GM23248 (cell line): Measurements from ENCODE around the gene TOX2. TPM values are rescaled to one million over a fixed set of nuclear protein-coding genes. Genes with fewer than 3 reads are reported as not detected.

ENCODE experiments used
- DNase-seq: peaks from one replicate; pipeline ENCODE4 v3.0.0-alpha.2; 2015
- H2AFZ ChIP-seq: fragments of 200-600 bp; sonication (generic); 2 replicates; pipeline ENCODE4 v1.6.1; 2016; ENCODE audit warnings: antibody characterized with exemption
- H3F3A ChIP-seq: fragments of 200-600 bp; sonication (generic); 2 replicates; pipeline ENCODE4 v1.6.1; 2016; ENCODE audit warnings: mild to moderate bottlenecking, antibody characterized with exemption, mixed run types; ENCODE audit not compliant: insufficient read depth
- H3K27ac ChIP-seq: fragments of 200-600 bp; sonication (generic); 2 replicates; pipeline ENCODE4 v1.5.1; 2016; ENCODE audit warnings: mild to moderate bottlenecking
- H3K27me3 ChIP-seq: fragments of 200-600 bp; sonication (generic); replicated peaks from 2 replicates; pipeline ENCODE4 v1.6.1; 2016; ENCODE audit warnings: mild to moderate bottlenecking; ENCODE audit not compliant: insufficient read depth
- H3K36me3 ChIP-seq: fragments of 200-600 bp; sonication (generic); 2 replicates; pipeline ENCODE4 v1.6.1; 2016; ENCODE audit warnings: low read depth, mild to moderate bottlenecking
- H3K4me1 ChIP-seq: fragments of 200-600 bp; sonication (generic); 2 replicates; pipeline ENCODE4 v1.6.1; 2016; ENCODE audit warnings: mild to moderate bottlenecking; ENCODE audit not compliant: insufficient read depth
- H3K4me2 ChIP-seq: fragments of 200-600 bp; sonication (generic); one replicate; pipeline ENCODE4 v1.6.1; 2016; ENCODE audit warnings: mild to moderate bottlenecking; ENCODE audit not compliant: unreplicated experiment
- H3K4me3 ChIP-seq: fragments of 200-600 bp; sonication (generic); 2 replicates; pipeline ENCODE4 v1.5.1; 2016; ENCODE audit warnings: mild to moderate bottlenecking
- H3K79me2 ChIP-seq: fragments of 200-600 bp; sonication (generic); 2 replicates; pipeline ENCODE4 v1.6.1; 2016; ENCODE audit warnings: mild to moderate bottlenecking; ENCODE audit not compliant: insufficient read depth
- H3K9ac ChIP-seq: fragments of 200-600 bp; sonication (generic); 2 replicates; pipeline ENCODE4 v1.6.1; 2016; ENCODE audit warnings: mild to moderate bottlenecking
- H3K9me2 ChIP-seq: fragments of 200-600 bp; sonication (generic); 2 replicates; pipeline ENCODE4 v1.6.1; 2016; ENCODE audit warnings: mixed run types, mild to moderate bottlenecking, moderate library complexity; ENCODE audit not compliant: insufficient read depth
- H3K9me3 ChIP-seq: fragments of 200-600 bp; sonication (generic); one replicate; pipeline ENCODE4 v1.6.1; 2017; ENCODE audit warnings: low read depth
- H4K20me1 ChIP-seq: fragments of 200-600 bp; sonication (generic); 2 replicates; pipeline ENCODE4 v1.6.0; 2016; ENCODE audit not compliant: insufficient read depth
- EZH2 ChIP-seq: fragments of 200-600 bp; sonication (generic); IDR thresholded peaks from 2 replicates; pipeline ENCODE4 v1.6.1; 2018; ENCODE audit warnings: antibody characterized with exemption, mild to moderate bottlenecking; ENCODE audit not compliant: insufficient read depth, poor library complexity, severe bottlenecking
- EZH2phosphoT487 ChIP-seq: fragments of 200-600 bp; sonication (generic); IDR thresholded peaks from 2 replicates; pipeline ENCODE4 v1.6.1; 2018; ENCODE audit warnings: antibody characterized with exemption, moderate library complexity, mild to moderate bottlenecking, low read depth; ENCODE audit not compliant: insufficient read depth
- WGBS, 2 experiments: methylation state at CpG; one replicate each; pipeline ENCODE4 v1.1.6; 2015 to 2017; ENCODE audit warnings: low lambda C conversion rate in 2 of 2, low coverage in 1 of 2; ENCODE audit errors: missing lambda C conversion rate in 2 of 2; 5-methylcytosine and 5-hydroxymethylcytosine counted together
- in situ Hi-C: fragments of 300-500 bp; cut with MboI; formaldehyde crosslinking; loops from 2 replicates; pipeline ENCODE4 v1.15.0; 2020
- polyA plus RNA-seq: library from polyadenylated mRNA; unstranded; fragments of >200 nt; fragmentation: Nextera tagmentation; extraction: Ambion mirVana; gene quantifications from 2 replicates; pipeline ENCODE4 v1.2.1, GENCODE V29; 2016
- total RNA-seq: library from RNA; depleted of rRNA; stranded (reverse); fragments of >200 nt; shearing (Covaris generic); gene quantifications from 2 replicates; pipeline ENCODE4 v1.2.3, GENCODE V29; 2014

TOX2 gene
- total and polyA plus RNA-seq, 2 experiments from 2014 or later, result 0.97 to 15.9 TPM

GRCh38 chr20:43969028-43969447 is 54.4 kb downstream of the TOX2 start:
- Histone ChIP-seq H3K9me2 (no peaks in the 10 kb centered on the region), H3K79me2 (no peaks in the 10 kb centered on the region), H3F3A (no peaks in the 10 kb centered on the region), H3K27me3 (no peaks in the 10 kb centered on the region), H3K4me3 (no peak overlapping the region), H3K4me1 (peaks cover 4% of the 10 kb centered on the region; the same call in 1 of the 2 replicates), H4K20me1 (no peaks in the 10 kb centered on the region), H3K36me3 (no peaks in the 10 kb centered on the region), H3K9ac (no peak overlapping the region), H2AFZ (no peak overlapping the region), H3K4me2 (no peak overlapping the region), H3K9me3 (no peaks in the 10 kb centered on the region), H3K27ac (no peak overlapping the region)
- DNase-seq, result no peak
- in situ Hi-C loops, result no loop called here
- TF ChIP-seq EZH2 (no peak), EZH2phosphoT487 (no peak)
- WGBS, 2 experiments, result 27 to 31% methylated on average over 7 of the region's 7 CpGs

DNA sequence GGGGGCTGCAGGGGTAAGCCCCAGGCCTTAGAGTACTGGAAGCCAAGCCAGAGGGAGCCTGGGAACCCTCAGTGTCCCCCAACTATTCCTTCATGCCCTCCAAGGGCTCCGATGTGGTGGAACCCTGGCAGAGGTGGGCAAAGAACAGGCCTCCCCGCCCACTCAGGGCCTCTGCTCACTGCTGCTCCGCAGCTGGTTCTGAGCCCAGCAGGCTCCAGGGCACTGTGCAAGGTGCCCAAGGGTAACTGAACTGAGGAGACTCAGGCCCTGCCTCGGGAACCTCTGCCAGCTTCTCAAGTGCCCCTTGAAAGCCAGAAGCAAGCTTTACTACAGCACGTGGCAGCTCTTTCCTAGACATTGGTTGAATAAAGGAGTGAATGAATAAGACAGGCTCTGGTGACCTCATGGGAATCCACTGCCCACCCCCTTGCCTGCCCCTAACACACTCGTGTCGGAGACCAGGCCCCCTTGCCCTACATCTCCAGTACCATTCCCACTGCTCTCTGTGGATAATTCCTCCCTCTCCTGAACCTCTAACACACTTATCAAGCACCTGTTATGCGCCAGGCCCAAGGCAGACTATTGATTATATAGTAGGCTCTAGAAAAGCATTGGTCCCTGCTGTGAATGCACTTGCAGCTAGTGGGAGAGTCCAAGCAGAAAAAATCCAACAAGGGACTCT is 55.0 kb downstream of the TOX2 start:
- H2AFZ ChIP-seq, result no peak overlapping the region
- no peaks in the 10 kb centered on the region for H3K9me3 ChIP-seq
- no peaks in the 10 kb centered on the region for H3K27me3 ChIP-seq
- H3F3A ChIP-seq, result no peaks in the 10 kb centered on the region; the same call in 1 of the 2 replicates
- TF ChIP-seq EZH2phosphoT487 (no peak), EZH2 (no peak)
- H3K27ac ChIP-seq, result no peak overlapping the region
- H3K36me3 ChIP-seq, result no peaks in the 10 kb centered on the region
- peaks cover under 1% of the 10 kb centered on the region; the same call in 1 of the 2 replicates for H3K4me1 ChIP-seq
- H4K20me1 ChIP-seq, result no peaks in the 10 kb centered on the region
- DNase-seq, result no peak
- in situ Hi-C loops, result no loop called here
- H3K4me2 ChIP-seq, result no peak overlapping the region
- no peaks in the 10 kb centered on the region for H3K79me2 ChIP-seq
- 60 to 62% methylated on average over 8 of the region's 8 CpGs for WGBS, 2 experiments
- H3K4me3 ChIP-seq, result no peak overlapping the region
- no peaks in the 10 kb centered on the region for H3K9me2 ChIP-seq
- H3K9ac ChIP-seq, result no peak overlapping the region

- Histone ChIP-seq H3K4me1 (peaks cover 12% of the 10 kb centered on the region), H3K27me3 (no peaks in the 10 kb centered on the region), H3K9me2 (no peaks in the 10 kb centered on the region), H3K4me2 (no peak overlapping the region), H3K4me3 (no peak overlapping the region), H4K20me1 (no peaks in the 10 kb centered on the region), H3K9me3 (no peaks in the 10 kb centered on the region), H3K9ac (no peak overlapping the region), H3F3A (no peaks in the 10 kb centered on the region; the same call in none of the 2 replicates), H2AFZ (no peak overlapping the region), H3K36me3 (no peaks in the 10 kb centered on the region), H3K79me2 (no peaks in the 10 kb centered on the region), H3K27ac (no peak overlapping the region)
- in situ Hi-C loops, result no loop called here
- WGBS, 2 experiments, result 92% methylated on average over 10 of the region's 10 CpGs
- DNase-seq, result no peak
- TF ChIP-seq EZH2, result no peak
- TF ChIP-seq EZH2phosphoT487, result no peak
These were observed 56.6 kb downstream of the TOX2 start for GRCh38 chr20:43971267-43971666.

- H3K9me2 ChIP-seq, result no peaks in the 10 kb centered on the region
- no peak overlapping the region for H3K9ac ChIP-seq
- in situ Hi-C loops, result no loop called here
- H3K79me2 ChIP-seq, result no peaks in the 10 kb centered on the region
- no peak for DNase-seq
- 93 to 95% methylated on average over 2 of the region's 2 CpGs for WGBS, 2 experiments
- no peaks in the 10 kb centered on the region for H3K27me3 ChIP-seq
- H3K4me2 ChIP-seq, result no peak overlapping the region
- no peaks in the 10 kb centered on the region for H4K20me1 ChIP-seq
- H3K4me1 ChIP-seq, result peaks cover 12% of the 10 kb centered on the region
- no peaks in the 10 kb centered on the region; the same call in none of the 2 replicates for H3F3A ChIP-seq
- no peaks in the 10 kb centered on the region for H3K36me3 ChIP-seq
- H3K9me3 ChIP-seq, result no peaks in the 10 kb centered on the region
- no peak overlapping the region for H2AFZ ChIP-seq
- H3K27ac ChIP-seq, result no peak overlapping the region
- TF ChIP-seq EZH2phosphoT487, result no peak
- no peak for TF ChIP-seq EZH2
- H3K4me3 ChIP-seq, result no peak overlapping the region
These were observed 57.4 kb downstream of the TOX2 start for GRCh38 chr20:43972051-43972450.

- peaks cover 12% of the 10 kb centered on the region for H3K4me1 ChIP-seq
- H3K4me2 ChIP-seq, result no peak overlapping the region
- no peak overlapping the region for H3K9ac ChIP-seq
- no peaks in the 10 kb centered on the region; the same call in none of the 2 replicates for H3F3A ChIP-seq
- no peak overlapping the region for H2AFZ ChIP-seq
- H3K27me3 ChIP-seq, result no peaks in the 10 kb centered on the region
- H4K20me1 ChIP-seq, result no peaks in the 10 kb centered on the region
- H3K4me3 ChIP-seq, result no peak overlapping the region
- no peak overlapping the region for H3K27ac ChIP-seq
- 89 to 95% methylated on average over 2 of the region's 2 CpGs for WGBS, 2 experiments
- no peak for DNase-seq
- H3K9me2 ChIP-seq, result no peaks in the 10 kb centered on the region
- H3K9me3 ChIP-seq, result no peaks in the 10 kb centered on the region
- no peaks in the 10 kb centered on the region for H3K36me3 ChIP-seq
- TF ChIP-seq EZH2 (no peak), EZH2phosphoT487 (no peak)
- H3K79me2 ChIP-seq, result no peaks in the 10 kb centered on the region
- in situ Hi-C loops, result no loop called here
These were observed 58.0 kb downstream of the TOX2 start for GRCh38 chr20:43972692-43973091.
